GM21723 (cell line): ENCODE data around the gene KIF6.
"Not testable (repeated sequence)": the region's sequence is repeated elsewhere in the genome, so short reads cannot be mapped to it uniquely, and the experiment has no call there.

Experiments used
- ATAC-seq: cut with Tn5 transposase; IDR thresholded peaks from one replicate; pipeline ENCODE4 v1.9.1; 2021; ENCODE audit warnings: mild to moderate bottlenecking, moderate library complexity; ENCODE audit not compliant: unreplicated experiment

Gene KIF6

DNA sequence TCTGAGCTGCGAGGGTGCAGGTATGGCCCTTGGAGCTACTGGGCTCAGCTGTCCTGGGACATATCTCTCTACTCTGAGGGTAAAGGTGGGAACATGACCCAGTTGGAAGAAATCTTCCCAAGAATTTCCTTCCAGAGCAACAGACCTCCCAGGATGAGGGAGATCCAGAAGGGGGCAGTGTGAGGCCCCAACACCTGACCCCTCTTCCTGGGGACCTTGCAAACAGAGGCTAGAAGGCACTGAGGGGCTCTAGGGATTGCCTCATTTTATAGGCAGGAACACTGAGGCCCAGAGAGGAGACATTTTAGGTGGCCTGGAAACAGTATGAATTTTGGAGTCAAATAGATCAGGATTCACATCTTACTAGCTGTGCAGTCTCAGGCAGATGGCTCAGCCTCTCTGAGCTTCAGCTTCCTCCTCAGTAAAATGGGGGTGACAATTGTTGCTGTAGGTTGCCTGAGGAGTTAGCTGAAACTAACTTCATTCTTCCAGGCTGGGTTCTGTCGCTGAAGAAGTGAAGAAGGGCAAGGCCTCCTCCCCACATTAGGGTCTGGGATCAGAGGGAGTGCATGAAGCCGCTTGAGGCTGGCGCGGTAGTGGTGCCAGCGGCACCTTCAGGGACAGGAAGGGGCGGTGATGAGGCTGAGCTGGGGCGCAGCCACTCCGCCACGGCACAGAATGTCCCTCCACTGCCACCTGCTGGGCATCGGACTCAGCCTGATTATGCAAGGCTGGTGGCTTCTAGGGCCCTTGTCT lies 422.4 kb downstream of the KIF6 start:
- peak; percentile 90 for ATAC-seq

DNA sequence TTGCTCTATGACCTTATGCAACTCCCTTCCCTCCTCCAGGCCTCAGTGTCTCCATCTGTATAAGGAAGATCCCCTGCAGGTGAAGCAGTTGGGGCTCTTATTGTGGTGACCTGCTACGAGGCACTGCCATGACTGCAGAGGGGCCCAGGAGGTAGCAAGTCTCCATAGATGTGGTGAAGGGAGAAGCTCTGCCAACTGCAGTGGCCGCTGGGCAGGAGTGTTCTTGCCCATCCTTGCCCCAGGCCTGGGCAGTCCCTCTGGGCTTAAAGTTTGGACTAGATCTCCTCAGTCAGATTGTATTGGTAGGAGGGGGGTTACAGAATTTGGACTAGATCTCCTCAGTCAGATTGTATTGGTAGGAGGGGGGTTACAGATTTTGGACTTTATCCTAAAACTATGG lies 423.2 kb downstream of the KIF6 start:
- no peak for ATAC-seq

DNA sequence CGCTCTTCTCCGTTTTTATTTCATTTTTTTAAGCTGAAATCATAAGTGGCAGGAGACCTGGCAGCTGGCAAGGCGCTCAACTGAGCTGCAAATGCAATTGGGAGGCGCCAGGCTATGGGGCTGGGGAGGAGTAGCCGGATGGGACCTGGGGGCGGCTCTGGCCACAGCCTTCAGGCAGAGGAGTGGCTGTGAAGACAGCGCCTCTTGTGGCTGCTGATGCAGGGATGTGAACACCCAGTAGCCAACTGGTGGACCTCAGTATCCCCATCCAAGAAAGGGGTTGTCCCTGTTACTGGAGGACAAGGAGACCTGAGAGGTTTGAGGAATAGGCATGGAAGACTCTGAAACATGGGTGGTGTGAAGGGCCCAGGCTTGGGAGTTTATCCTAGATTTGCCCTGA lies 423.6 kb downstream of the KIF6 start:
- ATAC-seq: no peak

DNA sequence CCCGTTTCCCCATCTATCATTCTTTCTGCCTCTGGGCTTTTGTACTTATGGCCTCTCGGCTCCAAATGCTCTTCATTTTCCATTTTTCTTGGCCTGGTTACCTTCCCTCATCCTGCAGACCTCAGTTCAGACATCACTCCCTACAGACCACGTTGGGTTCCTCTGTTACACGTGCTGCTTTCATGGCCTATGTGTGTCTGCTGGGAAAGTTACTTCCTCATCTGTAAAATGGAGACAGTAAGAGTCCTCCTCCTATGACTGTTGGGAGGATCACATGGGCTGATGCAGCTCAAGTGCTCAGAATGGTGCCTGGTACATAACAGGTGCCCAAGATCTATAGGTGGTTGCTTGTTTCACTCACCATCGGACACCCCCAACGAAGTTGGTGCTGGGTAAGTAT lies 424.5 kb downstream of the KIF6 start:
- ATAC-seq: no peak

DNA sequence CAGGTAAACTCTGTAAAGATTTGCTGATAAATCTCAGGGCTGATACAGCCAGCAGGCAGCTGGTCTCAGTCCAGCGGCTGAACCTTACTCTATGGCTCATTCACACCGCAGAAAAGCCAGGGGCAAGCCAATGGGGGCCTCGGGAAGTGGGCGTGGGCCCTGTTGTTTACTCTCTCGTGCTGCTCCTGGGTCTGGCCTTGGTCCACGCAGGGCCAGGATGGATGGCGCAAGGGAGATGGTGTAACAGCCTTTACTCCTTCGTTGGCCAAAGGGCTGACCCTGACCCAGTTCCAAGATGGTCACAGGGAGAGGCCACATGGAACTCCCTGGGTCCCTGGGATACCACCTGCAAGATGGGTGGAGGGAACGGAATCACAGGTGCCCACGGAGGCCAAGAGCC lies 427.1 kb downstream of the KIF6 start:
- no peak for ATAC-seq

DNA sequence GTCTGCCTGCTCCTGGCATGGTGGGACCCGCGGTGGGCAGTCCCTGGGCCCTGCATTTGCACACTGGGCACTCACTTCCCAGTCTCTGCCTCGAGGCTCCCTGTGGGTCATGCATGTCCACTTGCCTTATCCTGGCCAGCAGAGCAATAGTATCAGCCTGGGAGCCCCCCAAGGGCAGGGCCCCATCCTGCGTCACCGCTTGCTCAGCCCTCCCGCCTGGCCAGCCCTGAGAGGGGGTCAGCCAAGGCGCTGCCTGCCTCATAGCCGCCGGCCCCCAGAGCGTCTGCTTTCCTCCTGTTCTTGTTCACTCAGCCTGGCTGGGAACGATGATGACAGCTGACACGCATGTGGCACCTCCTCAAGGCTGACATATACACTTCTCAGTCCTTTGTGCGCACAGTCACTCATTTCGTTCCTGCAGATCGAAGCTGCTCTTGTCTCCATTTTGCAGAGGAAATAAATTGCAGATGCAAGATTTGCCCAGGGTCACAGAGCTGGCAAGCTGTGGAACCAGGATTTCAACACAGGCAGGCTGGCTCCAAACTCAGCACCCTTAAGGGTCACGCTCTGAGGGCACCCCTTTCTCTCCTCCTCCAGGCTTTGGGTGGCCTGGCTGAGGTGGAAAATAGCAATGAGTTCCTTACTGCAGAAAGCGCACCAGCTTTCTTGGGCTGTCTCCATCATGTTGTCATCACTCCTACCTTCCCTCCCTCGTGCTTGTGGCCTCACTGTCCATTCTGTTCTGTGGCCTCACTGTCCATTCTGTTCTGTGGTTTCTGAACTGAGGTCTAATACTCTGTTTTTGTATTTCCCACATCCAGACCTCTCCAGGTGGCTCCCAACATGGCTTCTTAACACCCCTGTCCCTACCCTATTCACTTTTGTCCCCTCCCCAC lies 428.2 kb downstream of the KIF6 start:
- ATAC-seq: no peak

DNA sequence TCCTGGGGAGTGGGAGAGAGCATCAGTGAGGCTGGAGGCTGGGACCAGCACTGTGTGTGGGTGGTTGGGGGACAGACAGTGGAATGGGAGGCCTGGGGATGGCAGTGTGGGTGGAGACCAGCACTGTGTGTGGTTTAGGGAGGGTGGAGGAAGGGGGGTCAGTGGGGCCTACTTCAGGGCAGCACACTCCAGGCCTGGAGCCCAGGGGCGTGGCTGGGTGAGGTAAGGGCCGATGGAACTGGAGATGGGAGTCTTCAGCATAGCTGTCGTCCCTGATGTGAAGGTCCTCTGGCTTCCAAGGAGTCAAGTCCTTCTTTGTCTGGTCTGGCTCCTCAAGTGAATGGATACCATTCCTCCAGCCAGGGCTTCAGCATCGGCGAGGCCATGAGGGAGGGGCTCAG lies 429.6 kb downstream of the KIF6 start:
- ATAC-seq: no peak

DNA sequence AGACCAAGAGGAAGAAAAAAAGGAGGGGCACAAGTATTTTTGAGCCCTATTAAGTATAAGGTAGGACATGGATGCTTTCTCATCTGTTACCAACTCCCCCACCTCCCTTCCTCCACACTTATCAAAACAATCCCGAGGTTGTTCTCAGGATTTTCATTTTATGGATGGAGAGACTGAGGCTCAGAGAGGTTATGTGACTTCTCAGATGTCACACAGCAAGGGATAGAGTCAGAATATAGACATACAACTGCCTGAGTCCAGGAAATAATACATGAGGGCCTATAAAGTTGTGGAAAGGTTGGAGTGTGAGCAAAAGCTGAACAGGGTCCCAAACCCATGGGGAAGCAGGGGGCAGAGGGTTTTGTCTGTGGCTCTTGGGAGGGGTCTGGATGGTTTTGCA lies 430.3 kb downstream of the KIF6 start:
- no peak for ATAC-seq

DNA sequence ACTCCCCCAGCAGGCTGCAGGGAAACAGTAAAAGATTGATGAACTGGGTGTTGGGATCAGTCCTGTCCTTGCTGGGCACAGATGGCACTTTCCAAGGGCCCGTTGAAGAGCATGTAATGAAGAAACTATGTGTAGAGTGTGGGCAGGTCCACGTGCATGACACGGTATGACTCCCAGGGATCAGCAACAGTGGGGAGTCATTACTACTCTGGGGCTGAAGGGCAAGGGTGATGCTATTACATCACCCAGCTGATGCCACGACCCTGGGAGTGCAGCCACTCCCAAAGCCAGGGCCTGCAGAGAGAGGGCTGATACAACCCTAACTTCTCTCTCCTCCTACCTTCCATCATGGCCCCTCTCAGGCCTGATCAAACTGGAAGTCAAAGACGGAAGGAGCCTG lies 431.1 kb downstream of the KIF6 start:
- no peak for ATAC-seq

DNA sequence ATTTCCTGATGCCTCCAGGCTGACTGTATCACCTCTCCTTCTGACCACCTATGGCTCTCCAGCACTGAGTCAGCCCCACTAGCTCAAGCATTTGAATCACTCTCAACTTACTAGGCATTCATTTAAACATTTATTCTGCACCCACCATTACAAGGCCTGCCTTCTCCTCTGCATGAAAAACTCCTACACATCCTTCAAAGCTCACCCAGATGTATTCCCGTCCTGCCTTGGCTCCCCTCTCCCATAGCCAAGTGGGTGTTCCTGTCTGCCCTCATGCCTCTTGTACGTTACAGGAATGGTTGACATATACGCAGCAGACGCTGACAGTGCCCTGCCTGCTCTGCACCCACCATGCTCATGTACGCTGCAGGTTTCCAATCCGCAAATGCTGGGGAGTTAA lies 432.6 kb downstream of the KIF6 start:
- ATAC-seq: no peak

DNA sequence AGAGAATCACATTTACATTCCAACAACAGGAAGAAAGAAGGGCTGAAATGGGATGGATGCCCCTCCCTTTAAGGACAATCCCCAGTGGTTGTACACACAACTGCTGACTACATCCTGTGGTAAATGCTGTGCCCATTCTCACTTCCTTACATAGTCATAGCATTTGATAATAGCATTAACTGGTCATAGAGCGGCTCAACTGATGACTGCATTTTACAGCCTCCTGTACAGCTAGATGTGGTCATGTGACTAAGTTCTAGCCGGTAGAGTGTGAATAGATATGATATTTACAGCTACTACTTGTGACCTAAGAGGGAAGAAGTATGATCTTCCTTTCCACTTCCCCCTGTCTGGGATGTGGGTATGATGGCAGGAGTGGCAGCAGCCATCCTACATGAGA lies 435.7 kb downstream of the KIF6 start:
- no peak for ATAC-seq

DNA sequence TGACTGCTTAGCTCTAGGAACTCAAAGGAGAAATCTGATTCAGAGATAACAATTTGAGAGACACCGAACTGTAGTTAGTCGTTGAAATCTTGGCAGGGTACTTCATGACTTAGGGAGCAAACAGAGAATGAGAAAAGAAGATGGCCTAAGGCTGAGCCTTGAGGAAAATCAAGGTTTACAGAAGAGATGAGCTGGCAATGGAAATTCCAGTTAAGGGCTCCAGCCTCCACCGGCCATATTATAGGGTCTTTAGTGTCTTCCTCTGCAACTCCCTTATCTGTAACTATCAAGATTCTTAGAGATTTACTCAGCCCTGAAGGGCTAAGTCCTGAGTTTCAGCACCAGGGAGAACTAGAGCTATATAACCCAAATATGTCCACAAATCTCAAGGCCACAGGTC lies 437.6 kb downstream of the KIF6 start:
- no peak for ATAC-seq

DNA sequence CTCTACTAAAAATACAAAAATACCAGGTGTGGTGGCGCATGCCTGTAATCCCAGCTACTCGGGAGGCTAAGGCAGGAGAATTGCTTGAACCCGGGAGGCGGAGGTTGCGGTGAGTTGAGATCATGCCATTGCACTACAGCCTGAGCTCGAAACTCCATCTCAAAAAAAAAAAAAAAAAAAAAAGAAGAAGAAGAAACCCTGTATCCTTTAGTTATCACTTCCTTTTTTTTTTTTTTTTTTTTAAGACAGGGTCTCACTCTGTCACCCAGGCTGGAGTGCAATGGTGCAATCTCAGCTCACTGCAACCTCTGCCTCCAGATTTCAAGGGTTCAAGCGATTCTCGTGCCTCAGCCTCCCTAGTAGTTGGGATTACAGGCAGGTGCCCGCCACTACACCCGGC lies 438.6 kb downstream of the KIF6 start:
- not testable (repeated sequence) for ATAC-seq

DNA sequence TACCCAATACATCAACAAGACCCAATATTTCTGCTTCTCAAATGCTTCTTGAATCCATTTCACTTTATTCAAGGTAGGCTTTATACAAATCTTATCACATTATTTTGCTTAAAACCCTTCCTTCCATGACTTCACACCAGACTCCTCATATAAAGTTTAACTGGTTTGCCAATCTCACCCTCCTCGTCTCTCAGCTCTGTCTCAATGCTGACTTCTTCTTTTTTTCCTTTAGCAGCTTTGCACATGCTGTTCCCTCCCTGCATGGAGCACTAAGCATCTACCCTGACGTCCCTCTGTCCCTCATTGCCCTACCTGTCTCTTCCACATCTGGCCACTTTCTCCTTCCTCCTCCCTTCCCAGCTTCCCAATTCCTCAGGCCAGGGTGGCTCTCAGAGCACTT lies 442.4 kb downstream of the KIF6 start:
- ATAC-seq: no peak

DNA sequence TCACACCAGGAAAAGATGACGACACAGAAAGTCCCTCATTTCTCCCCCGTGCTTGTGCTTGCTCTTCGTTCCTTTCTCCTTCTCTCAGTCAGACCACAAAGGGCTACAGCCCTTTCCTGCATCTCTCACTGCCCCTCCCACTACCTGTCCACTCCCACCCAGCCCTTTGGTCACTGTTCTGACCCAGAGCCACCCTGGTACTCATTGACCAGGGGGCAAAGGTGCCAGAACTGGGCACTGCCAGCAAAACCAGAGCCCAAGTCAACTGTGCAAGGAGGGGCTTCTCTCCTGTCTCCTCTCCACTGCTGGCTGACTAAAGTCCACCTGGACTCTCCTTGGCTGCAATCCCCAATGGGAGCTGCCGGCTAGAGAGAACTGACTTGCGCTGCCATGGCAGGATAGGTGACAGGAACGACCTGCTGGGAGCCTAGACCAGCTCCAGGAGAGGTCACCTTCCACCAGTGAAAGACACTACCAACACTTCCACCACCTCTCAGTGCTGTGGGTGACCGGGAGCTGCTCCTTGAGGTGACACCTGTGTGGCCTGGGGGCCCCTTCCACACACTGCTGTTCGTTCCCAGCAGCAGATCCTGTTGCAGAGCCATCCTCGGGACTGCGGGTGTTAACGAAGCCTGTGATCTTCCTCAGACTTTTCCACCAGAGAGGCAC lies 443.8 kb downstream of the KIF6 start:
- ATAC-seq: no peak

DNA sequence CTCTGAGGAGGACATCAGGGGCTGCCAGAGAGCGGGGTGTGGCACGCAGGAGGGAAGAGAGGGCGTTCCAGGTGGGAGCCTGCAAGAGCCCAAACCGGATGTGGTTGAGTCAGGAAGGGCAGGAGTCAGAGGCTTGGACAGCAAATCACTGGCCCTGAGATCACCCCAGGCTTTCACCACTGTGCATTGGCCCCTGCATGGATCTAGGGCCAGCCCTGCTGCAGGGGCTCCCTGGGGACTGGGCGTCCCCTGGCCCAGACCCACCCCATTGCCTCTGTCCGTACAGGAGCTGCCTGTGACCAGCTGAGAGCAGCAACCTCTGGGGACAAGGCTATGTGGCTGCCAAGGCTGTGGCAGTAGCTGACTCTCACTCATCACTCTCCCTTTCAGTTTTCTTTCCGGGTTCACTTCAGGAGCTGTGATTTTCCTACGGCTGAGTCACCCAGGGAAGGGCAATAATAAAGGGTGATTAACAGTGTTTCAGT lies 444.9 kb downstream of the KIF6 start:
- no peak for ATAC-seq
